ENCODE measurements around the gene NEGR1. TPM values are rescaled to one million over a fixed set of nuclear protein-coding genes. Genes with fewer than 3 reads are reported as not detected.

The NEGR1 gene
- total RNA-seq, 1 donor from 2014 or later = 9.7 TPM

DNA sequence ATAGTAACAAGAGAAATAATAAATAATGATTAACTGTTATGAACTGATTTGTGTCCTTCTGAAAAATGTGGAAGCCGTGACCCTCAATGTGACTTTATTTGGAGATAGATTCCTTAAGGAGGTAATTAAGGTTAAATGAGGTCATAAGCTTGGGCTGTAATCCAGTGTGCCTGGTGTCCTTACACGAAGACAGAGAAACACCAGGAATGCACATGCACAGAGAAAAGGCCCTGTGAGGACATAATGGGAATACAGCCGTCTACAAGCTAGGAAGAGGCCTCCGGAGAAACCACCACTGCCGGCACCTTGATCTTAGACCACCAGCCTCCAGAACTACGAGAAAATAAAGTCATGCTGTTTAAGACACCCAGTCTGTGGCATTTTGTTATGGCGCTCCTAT is 215.9 kb downstream of the NEGR1 start:
- no peak for DNase-seq
- intact Hi-C loops (cut with micrococcal nuclease) = no loop called here
- Histone ChIP-seq H3K36me3 (no peaks in the 10 kb centered on the region), H3K27me3 (ENCODE audit: low read depth) (no peaks in the 10 kb centered on the region), H3K4me3 (no peak overlapping the region), H3K4me1 (peaks cover 8% of the 10 kb centered on the region), H3K27ac (replicated peaks) (no peak overlapping the region), H3K9me3 (replicated peaks) (peaks cover 10% of the 10 kb centered on the region)
- TF ChIP-seq, protein P1, sequence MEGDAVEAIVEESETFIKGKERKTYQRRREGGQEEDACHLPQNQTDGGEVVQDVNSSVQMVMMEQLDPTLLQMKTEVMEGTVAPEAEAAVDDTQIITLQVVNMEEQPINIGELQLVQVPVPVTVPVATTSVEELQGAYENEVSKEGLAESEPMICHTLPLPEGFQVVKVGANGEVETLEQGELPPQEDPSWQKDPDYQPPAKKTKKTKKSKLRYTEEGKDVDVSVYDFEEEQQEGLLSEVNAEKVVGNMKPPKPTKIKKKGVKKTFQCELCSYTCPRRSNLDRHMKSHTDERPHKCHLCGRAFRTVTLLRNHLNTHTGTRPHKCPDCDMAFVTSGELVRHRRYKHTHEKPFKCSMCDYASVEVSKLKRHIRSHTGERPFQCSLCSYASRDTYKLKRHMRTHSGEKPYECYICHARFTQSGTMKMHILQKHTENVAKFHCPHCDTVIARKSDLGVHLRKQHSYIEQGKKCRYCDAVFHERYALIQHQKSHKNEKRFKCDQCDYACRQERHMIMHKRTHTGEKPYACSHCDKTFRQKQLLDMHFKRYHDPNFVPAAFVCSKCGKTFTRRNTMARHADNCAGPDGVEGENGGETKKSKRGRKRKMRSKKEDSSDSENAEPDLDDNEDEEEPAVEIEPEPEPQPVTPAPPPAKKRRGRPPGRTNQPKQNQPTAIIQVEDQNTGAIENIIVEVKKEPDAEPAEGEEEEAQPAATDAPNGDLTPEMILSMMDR (IDR thresholded peaks at IDR 0.05; ENCODE audit: borderline replicate concordance) = no peak

DNA sequence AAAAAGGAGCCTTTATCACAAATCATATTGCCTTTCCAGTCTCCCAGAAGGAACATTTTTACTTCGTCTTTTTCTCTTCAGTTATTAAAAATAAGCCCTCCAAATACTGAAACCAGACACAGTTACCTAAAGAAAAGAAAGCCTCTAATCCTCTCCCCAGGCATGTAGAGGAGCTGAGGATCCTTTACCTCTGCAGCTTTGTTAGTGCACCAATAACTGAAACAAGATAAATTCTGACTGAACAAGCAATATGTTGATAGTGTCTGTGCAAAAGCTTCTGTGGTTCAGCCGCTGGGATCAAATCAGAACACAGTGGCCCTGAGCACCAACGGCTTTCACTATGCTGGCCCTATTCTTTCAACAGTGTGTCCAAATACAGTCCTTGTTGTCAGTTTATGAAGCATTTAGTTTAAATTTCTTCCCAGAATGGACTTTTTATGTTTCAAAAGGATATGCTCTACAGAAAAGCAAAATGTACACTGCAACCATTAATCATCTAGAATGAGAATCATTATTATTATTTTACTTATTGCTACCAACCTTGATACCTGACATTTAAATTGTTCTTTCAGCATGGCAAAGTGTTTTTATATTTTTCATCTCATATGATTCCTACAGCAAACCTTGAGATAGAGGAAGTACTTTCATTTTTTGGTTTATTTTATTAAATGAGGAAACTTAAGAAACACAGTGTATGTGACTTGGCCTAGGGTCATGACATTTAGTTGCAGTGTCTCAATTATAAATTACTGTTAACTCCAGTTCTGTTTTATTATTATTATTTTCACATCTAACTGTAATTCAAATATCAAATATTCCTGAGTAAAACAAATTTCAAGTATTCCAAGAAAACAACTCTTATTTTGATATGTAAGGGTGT is 217.9 kb downstream of the NEGR1 start:
- Histone ChIP-seq H3K36me3 (no peaks in the 10 kb centered on the region), H3K4me1 (peaks cover 8% of the 10 kb centered on the region), H3K9me3 (replicated peaks) (no peaks in the 10 kb centered on the region), H3K27ac (replicated peaks) (peak overlapping the region; percentile 10), H3K27me3 (ENCODE audit: low read depth) (no peaks in the 10 kb centered on the region), H3K4me3 (peak overlapping the region; percentile 35)
- TF ChIP-seq, protein P1 (IDR thresholded peaks at IDR 0.05; ENCODE audit: borderline replicate concordance) = no peak
- intact Hi-C loops (cut with micrococcal nuclease) = no loop called here
- DNase-seq = no peak

DNA sequence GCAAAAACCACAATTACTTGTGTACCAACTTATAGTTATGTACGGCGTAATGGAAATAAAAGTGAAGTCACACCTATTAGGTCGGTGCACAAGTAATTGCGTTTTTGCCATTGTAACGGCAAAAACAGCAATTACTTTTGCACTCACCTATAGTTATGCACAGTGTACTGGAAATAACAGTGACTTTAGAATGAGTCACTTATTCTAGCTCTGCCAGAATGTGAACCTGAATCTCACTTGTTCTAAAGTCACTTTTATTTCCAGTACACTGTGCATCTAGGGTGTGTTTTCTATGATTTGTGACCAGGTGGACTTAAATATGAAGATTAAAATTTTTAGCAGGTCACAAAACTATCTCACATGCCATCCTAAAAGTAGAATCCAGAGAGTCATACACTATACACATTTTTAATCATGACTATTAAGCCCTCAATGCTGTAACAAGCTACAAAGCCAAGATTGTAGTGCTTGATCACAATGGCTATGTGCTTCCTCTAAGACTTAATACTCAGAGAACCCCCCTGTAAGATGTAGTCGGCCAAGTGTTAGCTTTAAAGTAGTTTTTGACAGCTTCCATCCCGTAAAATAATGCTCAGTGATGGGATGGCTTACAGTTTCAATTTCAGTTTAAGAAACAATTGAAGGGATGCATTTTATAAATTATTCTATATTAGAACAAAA is 218.8 kb downstream of the NEGR1 start:
- no peaks in the 10 kb centered on the region for H3K9me3 ChIP-seq (replicated peaks)
- intact Hi-C loops (cut with micrococcal nuclease) = no loop called here
- H3K36me3 ChIP-seq = no peaks in the 10 kb centered on the region
- TF ChIP-seq, protein P1 (IDR thresholded peaks at IDR 0.05; ENCODE audit: borderline replicate concordance) = no peak
- H3K4me3 ChIP-seq = peak overlapping the region; percentile 35
- DNase-seq = no peak
- no peaks in the 10 kb centered on the region for H3K27me3 ChIP-seq (ENCODE audit: low read depth)
- H3K27ac ChIP-seq (replicated peaks) = no peak overlapping the region
- H3K4me1 ChIP-seq = peaks cover 8% of the 10 kb centered on the region

DNA sequence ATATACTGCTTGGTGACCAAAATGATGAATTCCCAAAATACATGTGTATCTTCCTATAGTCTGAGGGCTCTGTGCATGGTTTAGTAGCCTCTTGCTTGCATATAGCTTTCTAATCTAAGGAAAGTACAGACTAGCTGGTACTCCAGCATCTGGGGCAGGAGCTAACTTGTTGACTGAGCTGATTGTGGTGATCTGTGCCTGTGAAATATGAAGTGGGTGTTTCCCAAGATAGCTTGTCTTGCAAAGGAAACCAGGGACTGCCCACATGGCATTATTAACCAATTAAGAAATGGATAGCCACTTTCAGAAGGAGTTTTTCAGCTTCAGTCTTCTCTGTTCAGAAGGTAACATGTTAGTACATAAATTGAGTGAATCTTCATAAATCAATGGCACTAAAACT is 219.8 kb downstream of the NEGR1 start:
- no peak overlapping the region for H3K27ac ChIP-seq (replicated peaks)
- DNase-seq = no peak
- H3K4me1 ChIP-seq = peaks cover 8% of the 10 kb centered on the region
- TF ChIP-seq, protein P1 (IDR thresholded peaks at IDR 0.05; ENCODE audit: borderline replicate concordance) = no peak
- H3K9me3 ChIP-seq (replicated peaks) = no peaks in the 10 kb centered on the region
- intact Hi-C loops (cut with micrococcal nuclease) = no loop called here
- H3K36me3 ChIP-seq = no peaks in the 10 kb centered on the region
- no peaks in the 10 kb centered on the region for H3K27me3 ChIP-seq (ENCODE audit: low read depth)
- no peak overlapping the region for H3K4me3 ChIP-seq

DNA sequence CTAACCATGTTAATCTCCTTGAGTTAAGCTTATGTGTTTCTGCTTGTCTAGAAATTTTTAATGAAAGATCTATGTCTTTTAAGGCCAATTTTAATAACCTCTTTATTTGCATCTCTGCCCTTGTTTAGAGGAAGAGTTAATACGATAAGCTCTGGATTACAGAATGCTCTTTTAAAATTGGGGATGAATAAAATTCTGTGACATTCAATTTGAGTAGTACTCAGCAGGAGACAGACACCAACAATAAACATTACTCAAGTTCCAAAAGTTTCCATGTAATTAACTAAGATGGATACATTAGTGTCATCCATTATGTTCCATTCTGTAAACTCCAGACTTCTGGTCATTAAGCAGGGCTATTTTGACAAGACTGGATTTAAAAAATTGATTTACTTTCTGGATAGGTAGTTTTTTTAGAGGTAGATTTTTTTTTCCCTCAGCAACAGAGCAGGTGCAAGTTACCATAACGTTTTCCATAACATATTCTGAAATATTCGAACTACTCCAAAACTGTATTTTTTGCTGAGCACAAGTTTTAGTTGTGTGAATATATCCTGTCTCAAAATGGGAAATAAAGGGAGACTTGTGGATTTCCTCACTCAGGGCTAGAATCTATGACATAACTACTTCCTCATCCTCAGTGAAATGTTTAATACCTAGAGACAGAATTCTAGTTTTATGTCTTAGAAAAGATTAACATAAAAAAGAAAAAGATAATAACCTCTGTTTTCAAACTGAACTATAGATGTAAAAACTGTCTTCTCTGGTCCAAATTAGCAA is 221.7 kb downstream of the NEGR1 start:
- Histone ChIP-seq H3K27me3 (ENCODE audit: low read depth) (no peaks in the 10 kb centered on the region), H3K4me3 (no peak overlapping the region), H3K9me3 (replicated peaks) (no peaks in the 10 kb centered on the region), H3K27ac (replicated peaks) (no peak overlapping the region), H3K4me1 (no peaks in the 10 kb centered on the region), H3K36me3 (no peaks in the 10 kb centered on the region)
- no peak for DNase-seq
- TF ChIP-seq, protein P1 (IDR thresholded peaks at IDR 0.05; ENCODE audit: borderline replicate concordance) = no peak
- intact Hi-C loops (cut with micrococcal nuclease) = no loop called here

All from left ventricle myocardium inferior (tissue), 1 donor.